ENCODE data around the gene SEC62.

Gene SEC62

DNA sequence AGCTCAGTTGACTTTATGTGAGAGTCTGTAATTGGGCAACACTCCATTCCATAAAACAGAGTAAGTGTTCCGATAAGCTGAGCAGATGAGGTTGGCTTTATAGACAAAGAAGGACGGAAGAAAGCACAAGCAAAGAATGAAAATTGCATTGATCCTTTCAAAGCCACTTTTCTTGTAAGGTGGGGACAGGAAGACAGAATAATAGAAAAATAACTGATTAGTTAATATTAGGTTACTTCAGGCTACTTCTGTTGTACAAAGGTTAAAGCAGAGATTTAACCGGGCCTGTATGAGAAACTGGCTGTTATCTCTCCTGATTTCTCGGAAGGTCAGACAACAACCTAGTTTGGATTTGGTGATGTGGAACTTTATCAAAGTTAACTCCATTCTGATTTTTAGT lies 55.7 kb downstream of the SEC62 start:
- TF ChIP-seq, protein P1, sequence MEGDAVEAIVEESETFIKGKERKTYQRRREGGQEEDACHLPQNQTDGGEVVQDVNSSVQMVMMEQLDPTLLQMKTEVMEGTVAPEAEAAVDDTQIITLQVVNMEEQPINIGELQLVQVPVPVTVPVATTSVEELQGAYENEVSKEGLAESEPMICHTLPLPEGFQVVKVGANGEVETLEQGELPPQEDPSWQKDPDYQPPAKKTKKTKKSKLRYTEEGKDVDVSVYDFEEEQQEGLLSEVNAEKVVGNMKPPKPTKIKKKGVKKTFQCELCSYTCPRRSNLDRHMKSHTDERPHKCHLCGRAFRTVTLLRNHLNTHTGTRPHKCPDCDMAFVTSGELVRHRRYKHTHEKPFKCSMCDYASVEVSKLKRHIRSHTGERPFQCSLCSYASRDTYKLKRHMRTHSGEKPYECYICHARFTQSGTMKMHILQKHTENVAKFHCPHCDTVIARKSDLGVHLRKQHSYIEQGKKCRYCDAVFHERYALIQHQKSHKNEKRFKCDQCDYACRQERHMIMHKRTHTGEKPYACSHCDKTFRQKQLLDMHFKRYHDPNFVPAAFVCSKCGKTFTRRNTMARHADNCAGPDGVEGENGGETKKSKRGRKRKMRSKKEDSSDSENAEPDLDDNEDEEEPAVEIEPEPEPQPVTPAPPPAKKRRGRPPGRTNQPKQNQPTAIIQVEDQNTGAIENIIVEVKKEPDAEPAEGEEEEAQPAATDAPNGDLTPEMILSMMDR (IDR thresholded peaks at IDR 0.05; ENCODE audit: borderline replicate concordance, control extremely low read depth, extremely low read depth, insufficient read depth, missing control alignments) = no peak
- DNase-seq (ENCODE audit: low spot score) = no peak
- in situ Hi-C loops (cut with MboI; ENCODE audit: low sequenced_read_pairs, unreplicated experiment) = no loop called here

DNA sequence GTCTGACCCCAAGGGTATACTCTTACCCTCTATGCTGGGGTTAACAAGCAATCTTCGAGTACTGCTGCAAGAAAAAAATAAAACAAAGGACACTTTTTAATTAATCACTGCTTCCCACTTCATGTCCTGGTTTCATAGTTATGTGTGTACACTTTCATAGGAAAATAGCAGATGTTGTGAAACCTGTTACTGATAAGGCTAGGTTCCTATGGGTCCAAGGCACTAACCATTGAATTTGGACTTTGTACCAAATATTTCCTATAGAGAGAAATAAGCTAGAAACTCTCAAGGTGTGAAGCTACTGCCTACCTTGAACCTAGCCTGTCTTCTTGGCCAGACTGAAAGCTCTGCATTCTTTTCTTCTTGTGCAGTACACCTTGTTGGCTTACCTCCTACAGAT lies 56.6 kb downstream of the SEC62 start:
- in situ Hi-C loops (cut with MboI; ENCODE audit: low sequenced_read_pairs, unreplicated experiment) = no loop called here
- TF ChIP-seq, protein P1 (IDR thresholded peaks at IDR 0.05; ENCODE audit: borderline replicate concordance, control extremely low read depth, extremely low read depth, insufficient read depth, missing control alignments) = no peak
- no peak for DNase-seq (ENCODE audit: low spot score)

DNA sequence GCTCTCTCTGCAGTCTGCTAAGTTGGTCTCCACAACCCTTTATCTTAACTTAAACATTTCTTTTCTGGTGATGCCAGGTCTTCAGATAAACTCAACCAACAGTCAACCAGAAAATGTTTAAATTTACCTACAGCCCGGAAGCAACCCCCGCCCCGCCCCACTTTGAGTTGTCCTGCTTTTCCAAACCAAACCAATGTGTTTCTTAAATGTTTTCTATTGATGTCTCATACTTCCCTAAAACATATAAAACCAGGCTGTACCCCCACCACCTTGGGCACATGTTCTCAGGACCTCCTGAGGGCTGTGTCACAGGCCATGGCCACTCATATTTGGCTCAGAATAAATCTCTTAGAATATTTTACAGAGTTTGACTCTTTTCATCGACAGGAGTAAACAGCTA lies 58.0 kb downstream of the SEC62 start:
- TF ChIP-seq, protein P1 (IDR thresholded peaks at IDR 0.05; ENCODE audit: borderline replicate concordance, control extremely low read depth, extremely low read depth, insufficient read depth, missing control alignments) = no peak
- DNase-seq (ENCODE audit: low spot score) = no peak
- in situ Hi-C loops (cut with MboI; ENCODE audit: low sequenced_read_pairs, unreplicated experiment) = no loop called here

DNA sequence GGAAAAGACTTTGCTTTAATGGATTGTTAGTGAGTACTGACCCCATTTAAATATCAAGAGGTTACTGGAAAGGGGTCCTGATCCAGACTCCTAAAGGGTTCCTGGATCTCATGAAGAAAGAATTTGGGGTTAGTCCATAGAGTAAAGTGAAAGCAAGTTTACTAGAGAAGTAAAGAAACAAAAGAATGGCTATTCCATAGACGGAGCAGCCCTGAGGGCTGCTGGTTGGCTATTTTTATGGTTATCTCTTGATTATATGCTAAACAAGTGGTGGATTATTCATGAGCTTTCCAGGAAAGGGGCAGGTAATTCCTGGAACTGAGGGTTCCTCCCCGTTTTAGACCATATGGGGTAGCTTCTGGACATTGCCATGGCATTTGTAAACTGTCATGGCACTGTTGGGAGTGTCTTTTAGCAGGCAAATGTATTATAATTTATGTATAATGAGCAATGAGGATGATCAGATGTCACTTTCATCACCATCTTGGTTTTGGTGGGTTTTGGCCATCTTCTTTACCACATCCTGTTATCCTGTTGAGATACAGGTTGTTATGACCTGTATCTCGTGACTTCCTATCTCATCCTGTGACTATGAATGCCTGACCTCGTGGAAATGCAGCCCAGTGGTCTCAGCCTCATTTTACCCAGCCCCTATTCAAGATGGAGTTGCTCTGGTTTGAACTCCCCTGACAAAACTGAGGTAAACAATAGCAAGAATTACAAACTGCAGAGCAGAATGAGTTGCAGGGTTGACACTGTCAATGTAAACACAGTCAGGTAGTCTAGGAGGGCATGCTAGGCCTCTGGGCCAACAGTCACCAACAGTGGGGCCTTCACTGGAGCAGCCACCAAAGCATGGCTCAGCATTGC lies 60.9 kb downstream of the SEC62 start:
- TF ChIP-seq, protein P1 (IDR thresholded peaks at IDR 0.05; ENCODE audit: borderline replicate concordance, control extremely low read depth, extremely low read depth, insufficient read depth, missing control alignments) = no peak
- DNase-seq (ENCODE audit: low spot score) = no peak
- in situ Hi-C loops (cut with MboI; ENCODE audit: low sequenced_read_pairs, unreplicated experiment) = loop anchor here (25.0 kb wide), 1 partner anchor 785 kb away; no protein-coding TSS in a partner anchor

DNA sequence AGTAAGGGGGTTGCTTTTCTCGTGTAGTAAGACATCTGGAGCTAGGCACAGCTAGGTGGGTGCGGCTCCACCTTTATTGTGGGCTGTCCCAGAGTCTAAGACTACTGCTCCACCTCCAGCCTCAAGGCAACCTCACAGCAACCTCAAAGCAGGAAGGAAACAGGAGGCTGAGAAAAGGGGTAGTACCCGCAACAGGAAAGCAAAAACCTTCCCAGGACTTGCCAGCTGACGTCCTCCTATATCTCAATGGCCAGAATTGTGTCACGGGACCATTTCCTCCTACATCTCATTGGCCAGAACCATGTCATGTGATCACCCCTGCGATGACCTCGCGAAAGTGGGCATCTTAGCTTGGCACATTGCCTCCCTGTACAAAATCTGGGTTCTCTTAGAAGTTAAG lies 66.9 kb downstream of the SEC62 start:
- in situ Hi-C loops (cut with MboI; ENCODE audit: low sequenced_read_pairs, unreplicated experiment) = loop anchor here (25.0 kb wide), 1 partner anchor 779 kb away; no protein-coding TSS in a partner anchor
- no peak for DNase-seq (ENCODE audit: low spot score)
- TF ChIP-seq, protein P1 (IDR thresholded peaks at IDR 0.05; ENCODE audit: borderline replicate concordance, control extremely low read depth, extremely low read depth, insufficient read depth, missing control alignments) = no peak

DNA sequence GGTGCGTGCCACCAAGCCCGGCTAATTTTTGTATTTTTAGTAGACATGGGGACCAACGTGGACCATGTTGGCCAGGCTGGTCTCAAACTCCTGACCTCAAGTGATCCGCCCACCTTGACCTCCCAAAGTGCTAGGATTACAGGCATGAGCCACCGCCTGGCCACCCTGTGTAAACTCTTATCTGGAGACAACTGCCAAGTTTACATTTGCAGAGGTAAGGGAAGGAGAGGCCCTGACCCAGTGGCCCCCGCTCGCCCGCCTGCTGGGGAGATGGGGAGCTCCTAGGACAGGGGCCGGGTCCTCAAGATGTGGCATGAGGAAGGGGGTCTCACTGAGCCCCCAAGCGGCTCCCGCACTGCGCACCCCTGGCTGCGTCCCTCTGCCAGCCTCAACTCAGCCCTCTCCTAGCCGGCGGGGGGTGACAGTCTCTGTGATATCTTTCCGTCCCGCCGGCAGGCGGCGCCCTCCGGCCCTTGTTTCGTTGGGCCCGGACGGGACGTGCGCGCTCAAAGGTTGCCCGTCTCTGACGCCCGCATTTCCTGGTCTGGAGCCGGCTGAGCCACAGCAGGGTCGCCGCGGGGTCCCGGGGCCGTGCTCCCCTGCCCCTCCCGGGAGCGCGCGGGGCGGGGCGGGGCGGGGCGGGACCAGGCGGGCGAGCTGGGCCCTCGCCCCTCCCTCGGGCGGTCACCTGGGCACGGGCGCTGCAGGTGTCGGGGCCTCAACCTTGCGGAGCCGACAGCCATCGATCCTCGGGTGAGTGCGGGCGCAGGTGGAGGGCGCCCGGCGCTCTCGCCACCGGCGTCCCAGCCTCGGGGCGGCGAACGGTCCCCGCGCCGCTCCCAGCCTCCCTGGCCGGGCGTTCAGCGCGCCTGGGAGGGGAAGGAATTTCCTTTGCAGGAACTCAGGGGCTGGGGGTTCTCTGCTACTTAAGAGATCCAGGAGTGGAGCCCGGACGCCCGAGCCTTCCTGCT lies 71.1 kb downstream of the SEC62 start, which contains the start of gene GPR160:
Gene GPR160, plus strand, starts transcription at position 533 of the 971 bp plus-strand sequence. CDS start 45,978 bp downstream, outside the sequence.
- TF ChIP-seq, protein P1 (IDR thresholded peaks at IDR 0.05; ENCODE audit: borderline replicate concordance, control extremely low read depth, extremely low read depth, insufficient read depth, missing control alignments) = peak; percentile 88
- peak; percentile 87 for DNase-seq (ENCODE audit: low spot score)

More for the DNA sequence above, 71.1 kb downstream of the SEC62 start, which contains the start of gene GPR160:
- in situ Hi-C loops (cut with MboI; ENCODE audit: low sequenced_read_pairs, unreplicated experiment) = loop anchor here (25.0 kb wide), 1 partner anchor 775 kb away; no protein-coding TSS in a partner anchor
